Karpas-422 (cell line): ENCODE results near the gene PARP15. TPM values are rescaled to one million over a fixed set of nuclear protein-coding genes. Genes with fewer than 3 reads are reported as not detected.

Experiments
- DNase-seq: peaks from one replicate; pipeline ENCODE4 v3.0.0-alpha.2; 2015
- H2AFZ ChIP-seq: fragments of 200-600 bp; sonication (generic); 2 replicates; pipeline ENCODE4 v1.6.1; 2014; ENCODE audit warnings: antibody characterized with exemption, low read length, mixed read lengths
- H3K27ac ChIP-seq: fragments of 200-600 bp; sonication (generic); 2 replicates; pipeline ENCODE4 v1.5.1; 2014; ENCODE audit warnings: mild to moderate bottlenecking, low read length, moderate library complexity
- H3K27me3 ChIP-seq: fragments of 200-600 bp; sonication (generic); 2 replicates; pipeline ENCODE4 v1.6.1; 2014; ENCODE audit warnings: low read length, mixed read lengths
- H3K36me3 ChIP-seq: fragments of 200-600 bp; sonication (generic); 2 replicates; pipeline ENCODE4 v1.6.1; 2014; ENCODE audit warnings: low read length, mixed read lengths; ENCODE audit not compliant: insufficient read depth
- H3K4me1 ChIP-seq: fragments of 200-600 bp; sonication (generic); 2 replicates; pipeline ENCODE4 v1.6.1; 2014; ENCODE audit warnings: mild to moderate bottlenecking, low read length, mixed read lengths
- H3K4me2 ChIP-seq: fragments of 200-600 bp; sonication (generic); 2 replicates; pipeline ENCODE4 v1.6.1; 2014; ENCODE audit warnings: low read length, low read depth, mild to moderate bottlenecking; ENCODE audit not compliant: poor library complexity, severe bottlenecking
- H3K4me3 ChIP-seq: fragments of 200-600 bp; sonication (generic); 2 replicates; pipeline ENCODE4 v1.5.1; 2014; ENCODE audit warnings: mild to moderate bottlenecking, antibody characterized with exemption, low read length, mixed read lengths
- H3K79me2 ChIP-seq: fragments of 200-600 bp; sonication (generic); 2 replicates; pipeline ENCODE4 v1.6.1; 2014; ENCODE audit warnings: mild to moderate bottlenecking, low read length, mixed read lengths
- H3K9ac ChIP-seq: fragments of 200-600 bp; sonication (generic); 2 replicates; pipeline ENCODE4 v1.6.0; 2014; ENCODE audit warnings: low read length
- H3K9me2 ChIP-seq: fragments of 200-600 bp; sonication (generic), shearing (Covaris generic); replicated peaks from 2 replicates; pipeline ENCODE4 v1.6.0; 2014; ENCODE audit warnings: mild to moderate bottlenecking, low read length, moderate library complexity; ENCODE audit not compliant: insufficient read depth
- H3K9me3 ChIP-seq: fragments of 300-700, 200-600 bp; sonication (generic); 2 replicates; pipeline ENCODE4 v1.6.1; 2014; ENCODE audit warnings: low read length, mixed read lengths
- H4K20me1 ChIP-seq: fragments of 200-600 bp; sonication (generic); 2 replicates; pipeline ENCODE4 v1.6.1; 2014; ENCODE audit warnings: mild to moderate bottlenecking, antibody characterized with exemption, low read length, low read depth; ENCODE audit not compliant: insufficient read depth
- total RNA-seq: library from RNA; depleted of rRNA; stranded (reverse); fragments of >200 nt; shearing (Covaris generic); gene quantifications from 2 replicates; pipeline ENCODE4 v1.2.3, GENCODE V29; 2014; ENCODE audit warnings: low replicate concordance

PARP15 gene
- total RNA-seq, 1 experiment from 2014 or later: 54.3 TPM

- Histone ChIP-seq H3K27me3 (no peaks in the 10 kb centered on the region), H4K20me1 (no peaks in the 10 kb centered on the region), H3K79me2 (peaks cover 20% of the 10 kb centered on the region; the same call in 1 of the 2 replicates), H2AFZ (no peak overlapping the region), H3K4me3 (no peak overlapping the region), H3K36me3 (no peaks in the 10 kb centered on the region), H3K4me1 (peaks cover 43% of the 10 kb centered on the region), H3K4me2 (no peak overlapping the region), H3K9me2 (no peaks in the 10 kb centered on the region), H3K9ac (no peak overlapping the region), H3K9me3 (no peaks in the 10 kb centered on the region), H3K27ac (no peak overlapping the region)
- DNase-seq: no peak
These were observed 13.2 kb downstream of the PARP15 start for GRCh38 chr3:122590610-122591009.

- H3K4me2 ChIP-seq: no peak overlapping the region
- H3K27ac ChIP-seq: no peak overlapping the region
- no peaks in the 10 kb centered on the region for H4K20me1 ChIP-seq
- peaks cover 30% of the 10 kb centered on the region for H3K4me1 ChIP-seq
- no peak overlapping the region for H3K4me3 ChIP-seq
- no peaks in the 10 kb centered on the region for H3K27me3 ChIP-seq
- no peaks in the 10 kb centered on the region for H3K9me3 ChIP-seq
- H3K9ac ChIP-seq: no peak overlapping the region
- H2AFZ ChIP-seq: no peak overlapping the region
- H3K36me3 ChIP-seq: no peaks in the 10 kb centered on the region
- peaks cover 2% of the 10 kb centered on the region; the same call in 1 of the 2 replicates for H3K79me2 ChIP-seq
- no peaks in the 10 kb centered on the region for H3K9me2 ChIP-seq
- no peak for DNase-seq
These were observed 16.6 kb downstream of the PARP15 start for GRCh38 chr3:122594025-122594424.

- Histone ChIP-seq H3K27ac (peak overlapping the region; percentile 29; the same call in 1 of the 2 replicates), H3K4me2 (no peak overlapping the region), H2AFZ (no peak overlapping the region)
These were observed 20.7 kb downstream of the PARP15 start for GRCh38 chr3:122598151-122598550.

GRCh38 chr3:122598556-122598955 is 21.1 kb downstream of the PARP15 start:
- no peak overlapping the region for H3K4me3 ChIP-seq
- H3K36me3 ChIP-seq: no peaks in the 10 kb centered on the region
- no peak for DNase-seq
- H3K27me3 ChIP-seq: no peaks in the 10 kb centered on the region
- no peak overlapping the region for H3K9ac ChIP-seq
- no peak overlapping the region for H3K4me2 ChIP-seq
- H4K20me1 ChIP-seq: no peaks in the 10 kb centered on the region
- no peaks in the 10 kb centered on the region for H3K79me2 ChIP-seq
- no peak overlapping the region for H2AFZ ChIP-seq
- H3K9me3 ChIP-seq: no peaks in the 10 kb centered on the region
- H3K9me2 ChIP-seq: no peaks in the 10 kb centered on the region
- H3K27ac ChIP-seq: peak overlapping the region; percentile 85; the same call in 1 of the 2 replicates
- H3K4me1 ChIP-seq: peaks cover 63% of the 10 kb centered on the region

More at GRCh38 chr3:122598151-122598550, 20.7 kb downstream of the PARP15 start:
- H3K27me3 ChIP-seq: no peaks in the 10 kb centered on the region
- no peak for DNase-seq
- H3K4me1 ChIP-seq: peaks cover 61% of the 10 kb centered on the region
- no peak overlapping the region for H3K9ac ChIP-seq
- no peak overlapping the region for H3K4me3 ChIP-seq
- H3K9me3 ChIP-seq: no peaks in the 10 kb centered on the region
- H3K79me2 ChIP-seq: no peaks in the 10 kb centered on the region
- no peaks in the 10 kb centered on the region for H4K20me1 ChIP-seq
- no peaks in the 10 kb centered on the region for H3K9me2 ChIP-seq
- no peaks in the 10 kb centered on the region for H3K36me3 ChIP-seq

GRCh38 chr3:122602011-122602710 is 24.7 kb downstream of the PARP15 start:
- peaks cover 4% of the 10 kb centered on the region; the same call in 1 of the 2 replicates for H3K79me2 ChIP-seq
- no peaks in the 10 kb centered on the region for H3K36me3 ChIP-seq
- no peaks in the 10 kb centered on the region for H3K9me3 ChIP-seq
- no peaks in the 10 kb centered on the region for H4K20me1 ChIP-seq
- peaks cover 54% of the 10 kb centered on the region for H3K4me1 ChIP-seq
- no peak overlapping the region for H3K4me2 ChIP-seq
- H3K27ac ChIP-seq: peak overlapping the region; percentile 85
- no peak overlapping the region for H3K9ac ChIP-seq
- DNase-seq: no peak
- no peak overlapping the region for H2AFZ ChIP-seq
- no peak overlapping the region for H3K4me3 ChIP-seq
- no peaks in the 10 kb centered on the region for H3K9me2 ChIP-seq
- H3K27me3 ChIP-seq: no peaks in the 10 kb centered on the region

GRCh38 chr3:122603056-122603455 is 25.6 kb downstream of the PARP15 start:
- H3K79me2 ChIP-seq: peaks cover 4% of the 10 kb centered on the region; the same call in 1 of the 2 replicates
- H3K4me3 ChIP-seq: no peak overlapping the region
- H3K27me3 ChIP-seq: no peaks in the 10 kb centered on the region
- H3K4me1 ChIP-seq: peaks cover 53% of the 10 kb centered on the region
- no peaks in the 10 kb centered on the region for H4K20me1 ChIP-seq
- no peaks in the 10 kb centered on the region for H3K9me2 ChIP-seq
- no peak overlapping the region for H3K4me2 ChIP-seq
- H3K9ac ChIP-seq: no peak overlapping the region
- H2AFZ ChIP-seq: no peak overlapping the region
- no peaks in the 10 kb centered on the region for H3K36me3 ChIP-seq
- H3K27ac ChIP-seq: peak overlapping the region; percentile 29
- DNase-seq: no peak
- H3K9me3 ChIP-seq: no peaks in the 10 kb centered on the region

GRCh38 chr3:122606330-122606729 is 28.9 kb downstream of the PARP15 start:
- H3K4me3 ChIP-seq: no peak overlapping the region
- H3K79me2 ChIP-seq: peaks cover 4% of the 10 kb centered on the region; the same call in 1 of the 2 replicates
- peaks cover 25% of the 10 kb centered on the region for H3K4me1 ChIP-seq
- H3K9me2 ChIP-seq: no peaks in the 10 kb centered on the region
- H3K9ac ChIP-seq: no peak overlapping the region
- H3K27ac ChIP-seq: no peak overlapping the region
- no peaks in the 10 kb centered on the region for H4K20me1 ChIP-seq
- no peak overlapping the region for H2AFZ ChIP-seq
- no peaks in the 10 kb centered on the region for H3K27me3 ChIP-seq
- no peak for DNase-seq
- no peaks in the 10 kb centered on the region for H3K36me3 ChIP-seq
- H3K9me3 ChIP-seq: no peaks in the 10 kb centered on the region
- H3K4me2 ChIP-seq: no peak overlapping the region

GRCh38 chr3:122608916-122609315 is 31.5 kb downstream of the PARP15 start:
- Histone ChIP-seq H3K79me2 (peaks cover 1% of the 10 kb centered on the region; the same call in 1 of the 2 replicates), H4K20me1 (no peaks in the 10 kb centered on the region), H3K27ac (no peak overlapping the region)

More at GRCh38 chr3:122608916-122609315, 31.5 kb downstream of the PARP15 start:
- H3K4me3 ChIP-seq: no peak overlapping the region
- H3K9me3 ChIP-seq: no peaks in the 10 kb centered on the region
- no peak for DNase-seq
- H3K9me2 ChIP-seq: no peaks in the 10 kb centered on the region
- no peak overlapping the region for H3K9ac ChIP-seq
- H2AFZ ChIP-seq: no peak overlapping the region
- H3K27me3 ChIP-seq: no peaks in the 10 kb centered on the region
- H3K4me2 ChIP-seq: no peak overlapping the region
- H3K36me3 ChIP-seq: no peaks in the 10 kb centered on the region
- H3K4me1 ChIP-seq: no peaks in the 10 kb centered on the region; the same call in 1 of the 2 replicates
